OCI-LY1 (cell line): Measurements from ENCODE around the gene LTA4H.

ENCODE experiments used
- H2AFZ ChIP-seq: fragments of 200-600 bp; sonication (generic), shearing (Covaris generic); 2 replicates; pipeline ENCODE4 v1.6.0; 2014; ENCODE audit warnings: antibody characterized with exemption, mild to moderate bottlenecking, low read length
- H3F3A ChIP-seq: fragments of 200-600 bp; sonication (generic), shearing (Covaris generic); 2 replicates; pipeline ENCODE4 v1.6.0; 2014; ENCODE audit warnings: mild to moderate bottlenecking, antibody characterized with exemption, low read length, moderate library complexity; ENCODE audit not compliant: insufficient read depth
- H3K27ac ChIP-seq: fragments of 200-600 bp; sonication (generic); 2 replicates; pipeline ENCODE4 v1.5.1; 2014; ENCODE audit warnings: low read length, mixed run types, mild to moderate bottlenecking, low read depth; ENCODE audit not compliant: poor library complexity, severe bottlenecking
- H3K27me3 ChIP-seq: fragments of 200-600 bp; sonication (generic); 2 replicates; pipeline ENCODE4 v1.6.0; 2014; ENCODE audit warnings: antibody characterized with exemption, mild to moderate bottlenecking, low read length, moderate library complexity; ENCODE audit not compliant: insufficient read depth
- H3K36me3 ChIP-seq: fragments of 200-600 bp; sonication (generic); 2 replicates; pipeline ENCODE4 v1.6.1; 2014; ENCODE audit warnings: mild to moderate bottlenecking, antibody characterized with exemption, low read length, moderate library complexity, mixed read lengths; ENCODE audit not compliant: insufficient read depth
- H3K4me1 ChIP-seq: fragments of 200-600 bp; sonication (generic); 2 replicates; pipeline ENCODE4 v1.5.1; 2014; ENCODE audit warnings: mild to moderate bottlenecking, low read length, moderate library complexity; ENCODE audit not compliant: insufficient read depth, severe bottlenecking
- H3K4me2 ChIP-seq: fragments of 200-600 bp; sonication (generic), shearing (Covaris generic); 2 replicates; pipeline ENCODE4 v1.6.1; 2014; ENCODE audit warnings: low read length
- H3K4me3 ChIP-seq: fragments of 200-600 bp; sonication (generic); 2 replicates; pipeline ENCODE4 v1.5.1; 2014; ENCODE audit warnings: low read length, low read depth, mild to moderate bottlenecking, mixed read lengths; ENCODE audit not compliant: poor library complexity, severe bottlenecking
- H3K79me2 ChIP-seq: fragments of 200-600 bp; shearing (Covaris generic); 2 replicates; pipeline ENCODE4 v1.6.1; 2016; ENCODE audit warnings: mixed run types, low read length, mixed read lengths; ENCODE audit not compliant: insufficient read depth
- H3K9ac ChIP-seq: fragments of 200-600 bp; sonication (generic), shearing (Covaris generic); 2 replicates; pipeline ENCODE4 v1.6.1; 2014; ENCODE audit warnings: mild to moderate bottlenecking, low read length, mixed read lengths
- H3K9me2 ChIP-seq: fragments of 200-600 bp; sonication (generic), shearing (Covaris generic); 2 replicates; pipeline ENCODE4 v1.6.1; 2014; ENCODE audit warnings: low read depth, mild to moderate bottlenecking, low read length, mixed read lengths
- H3K9me3 ChIP-seq: fragments of 200-600 bp; shearing (Covaris generic); 2 replicates; pipeline ENCODE4 v1.6.1; 2014; ENCODE audit warnings: low read length, mixed read lengths
- H4K20me1 ChIP-seq: fragments of 200-600 bp; sonication (generic), shearing (Covaris generic); 2 replicates; pipeline ENCODE4 v1.6.0; 2016; ENCODE audit warnings: mild to moderate bottlenecking, low read length; ENCODE audit not compliant: insufficient read depth
- EZH2 ChIP-seq: fragments of 200-600 bp; sonication (generic), shearing (Covaris generic); IDR thresholded peaks from 2 replicates; pipeline ENCODE4 v1.8.0; 2017; ENCODE audit warnings: borderline replicate concordance, mixed run types, mild to moderate bottlenecking, antibody characterized with exemption, low read length, moderate library complexity, mixed read lengths
- TF ChIP-seq, protein P1 (sequence below): fragments of 200-600 bp; sonication (generic), shearing (Covaris generic); IDR thresholded peaks from 2 replicates; pipeline ENCODE4 v1.5.1; 2017; ENCODE audit warnings: mild to moderate bottlenecking, antibody characterized with exemption, low read length, moderate library complexity, mixed read lengths

The LTA4H gene

DNA sequence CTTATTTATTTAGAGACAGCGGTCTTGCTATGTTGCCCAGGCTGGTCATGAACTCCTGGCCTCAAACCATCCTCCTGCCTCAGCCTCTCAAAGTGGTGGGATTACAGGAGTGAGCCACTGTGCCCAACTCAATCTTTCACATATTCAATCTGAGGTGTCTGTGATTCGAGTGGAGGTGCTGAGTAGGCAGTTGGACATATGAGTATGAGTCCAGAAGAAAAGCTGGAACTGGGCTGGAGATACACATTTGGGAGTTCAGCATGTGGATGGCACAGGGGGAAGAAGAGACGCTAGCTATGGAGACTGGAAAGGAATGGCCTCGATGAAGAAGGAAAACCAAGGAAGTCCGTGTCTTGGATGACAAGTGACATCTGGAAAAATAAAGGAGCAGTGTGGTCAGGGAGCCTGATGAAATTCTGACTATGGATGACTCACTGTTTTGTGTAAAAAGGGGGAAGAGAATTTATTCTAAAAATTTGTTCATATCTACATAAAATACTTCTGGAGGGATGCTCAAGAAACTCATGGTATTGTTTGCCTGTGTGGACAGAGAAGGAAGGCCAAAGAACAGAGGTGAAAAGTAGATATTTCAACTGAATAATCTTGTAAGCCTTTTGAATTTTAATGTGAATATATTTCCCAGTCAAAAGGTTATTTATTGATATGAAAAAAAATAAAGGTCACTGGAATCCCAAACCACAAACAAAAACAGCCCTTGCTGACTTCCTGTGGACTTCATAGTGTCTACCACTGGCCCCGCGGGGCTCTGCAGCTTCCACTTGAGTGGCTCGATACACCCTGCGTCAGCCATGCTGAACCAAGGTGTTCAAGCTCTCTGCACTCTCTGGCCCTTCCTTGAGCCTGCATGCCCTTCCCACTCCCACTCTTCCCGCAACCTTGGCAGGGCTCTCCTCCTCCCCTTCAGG, 8.9 kb upstream of the LTA4H start:
- Histone ChIP-seq H3K4me3 (no peak overlapping the region), H3K9me3 (no peaks in the 10 kb centered on the region), H4K20me1 (no peaks in the 10 kb centered on the region), H3K79me2 (no peaks in the 10 kb centered on the region), H3F3A (no peaks in the 10 kb centered on the region), H3K27ac (peak overlapping the region; percentile 96), H3K27me3 (no peaks in the 10 kb centered on the region), H3K9me2 (no peaks in the 10 kb centered on the region), H3K4me2 (0 out of 2 replicates have a peak overlapping the region, but pooled peaks have one; percentile 20), H2AFZ (no peak overlapping the region), H3K9ac (no peak overlapping the region; the same call in 1 of the 2 replicates), H3K36me3 (no peaks in the 10 kb centered on the region), H3K4me1 (peaks cover 51% of the 10 kb centered on the region)
- TF ChIP-seq EZH2: no peak
- TF ChIP-seq, protein P1, sequence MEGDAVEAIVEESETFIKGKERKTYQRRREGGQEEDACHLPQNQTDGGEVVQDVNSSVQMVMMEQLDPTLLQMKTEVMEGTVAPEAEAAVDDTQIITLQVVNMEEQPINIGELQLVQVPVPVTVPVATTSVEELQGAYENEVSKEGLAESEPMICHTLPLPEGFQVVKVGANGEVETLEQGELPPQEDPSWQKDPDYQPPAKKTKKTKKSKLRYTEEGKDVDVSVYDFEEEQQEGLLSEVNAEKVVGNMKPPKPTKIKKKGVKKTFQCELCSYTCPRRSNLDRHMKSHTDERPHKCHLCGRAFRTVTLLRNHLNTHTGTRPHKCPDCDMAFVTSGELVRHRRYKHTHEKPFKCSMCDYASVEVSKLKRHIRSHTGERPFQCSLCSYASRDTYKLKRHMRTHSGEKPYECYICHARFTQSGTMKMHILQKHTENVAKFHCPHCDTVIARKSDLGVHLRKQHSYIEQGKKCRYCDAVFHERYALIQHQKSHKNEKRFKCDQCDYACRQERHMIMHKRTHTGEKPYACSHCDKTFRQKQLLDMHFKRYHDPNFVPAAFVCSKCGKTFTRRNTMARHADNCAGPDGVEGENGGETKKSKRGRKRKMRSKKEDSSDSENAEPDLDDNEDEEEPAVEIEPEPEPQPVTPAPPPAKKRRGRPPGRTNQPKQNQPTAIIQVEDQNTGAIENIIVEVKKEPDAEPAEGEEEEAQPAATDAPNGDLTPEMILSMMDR: no peak

DNA sequence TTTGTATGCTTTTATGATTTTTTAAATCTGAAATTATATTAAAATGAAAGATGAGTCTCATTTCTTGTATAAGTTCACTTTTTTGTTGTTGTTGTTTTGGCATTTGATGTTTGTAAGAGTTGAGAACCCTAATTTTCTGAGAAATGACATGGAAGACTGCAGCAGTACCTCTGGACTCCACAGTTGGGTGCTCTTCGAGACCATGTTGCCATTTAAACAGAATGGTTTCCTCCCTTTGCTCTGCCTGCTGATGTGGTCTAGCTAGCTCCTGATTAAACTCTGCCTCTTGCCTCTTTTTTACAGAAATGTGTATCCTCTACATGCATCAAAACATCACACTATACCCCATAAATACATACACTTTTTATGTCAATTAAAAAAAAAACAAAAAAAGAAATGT, 5.8 kb upstream of the LTA4H start:
- H3K4me2 ChIP-seq: no peak overlapping the region
- no peaks in the 10 kb centered on the region for H4K20me1 ChIP-seq
- no peak overlapping the region for H3K9ac ChIP-seq
- no peak for TF ChIP-seq EZH2
- TF ChIP-seq, protein P1: peak; percentile 15; the same call in 1 of the 2 replicates
- H3K4me3 ChIP-seq: no peak overlapping the region
- no peaks in the 10 kb centered on the region for H3K36me3 ChIP-seq
- H3K27ac ChIP-seq: no peak overlapping the region
- no peaks in the 10 kb centered on the region for H3K79me2 ChIP-seq
- peaks cover 38% of the 10 kb centered on the region for H3K4me1 ChIP-seq
- no peaks in the 10 kb centered on the region for H3F3A ChIP-seq
- H2AFZ ChIP-seq: no peak overlapping the region
- no peaks in the 10 kb centered on the region for H3K9me2 ChIP-seq
- H3K9me3 ChIP-seq: no peaks in the 10 kb centered on the region
- H3K27me3 ChIP-seq: no peaks in the 10 kb centered on the region

DNA sequence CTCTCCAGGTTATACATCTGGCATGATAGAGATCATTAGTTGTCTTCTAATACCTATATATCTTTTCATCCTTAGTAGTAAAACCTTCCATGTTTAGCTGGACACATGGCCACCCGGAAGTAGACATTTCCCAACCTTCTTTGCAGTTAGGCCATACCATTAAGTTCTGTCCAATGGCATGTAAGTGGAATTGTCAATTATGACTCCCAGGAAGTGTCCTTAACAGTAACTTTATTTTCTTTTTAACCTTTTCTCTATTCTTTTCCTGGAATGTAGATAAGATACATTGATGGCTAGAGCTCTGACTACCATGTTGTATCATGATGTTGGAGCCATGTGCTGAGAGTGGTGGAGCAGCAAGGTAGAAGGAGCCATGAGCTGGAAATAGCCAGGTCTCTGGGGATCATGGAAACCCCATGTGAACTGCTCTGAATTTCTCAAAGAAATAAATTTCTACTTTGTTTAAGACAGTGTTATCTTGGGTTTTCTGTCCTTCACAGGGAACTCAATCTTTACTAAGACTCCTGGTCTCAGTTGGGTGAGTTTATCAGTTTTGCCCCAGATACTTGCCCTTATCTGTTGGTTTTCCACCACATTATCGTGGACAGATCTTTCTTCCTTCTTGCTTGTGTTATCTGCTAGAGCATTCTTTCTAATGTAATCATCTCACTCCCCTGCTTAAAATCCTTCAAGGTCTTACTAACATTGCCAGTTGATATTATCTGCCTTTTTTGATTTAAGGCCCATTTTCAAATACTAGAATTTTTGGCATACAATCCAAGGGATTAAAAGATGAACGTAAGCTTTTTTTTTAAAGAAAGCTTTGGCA, 5.1 kb upstream of the LTA4H start:
- H3K4me2 ChIP-seq: no peak overlapping the region
- no peaks in the 10 kb centered on the region for H3F3A ChIP-seq
- H3K9ac ChIP-seq: no peak overlapping the region
- no peaks in the 10 kb centered on the region for H3K36me3 ChIP-seq
- peaks cover 33% of the 10 kb centered on the region for H3K4me1 ChIP-seq
- H3K9me2 ChIP-seq: no peaks in the 10 kb centered on the region
- no peaks in the 10 kb centered on the region for H3K27me3 ChIP-seq
- H3K27ac ChIP-seq: no peak overlapping the region
- H3K79me2 ChIP-seq: no peaks in the 10 kb centered on the region
- H4K20me1 ChIP-seq: no peaks in the 10 kb centered on the region
- TF ChIP-seq EZH2: no peak
- TF ChIP-seq, protein P1: no peak
- H3K9me3 ChIP-seq: no peaks in the 10 kb centered on the region
- H3K4me3 ChIP-seq: no peak overlapping the region
- H2AFZ ChIP-seq: no peak overlapping the region
